ENCODE results near the gene GALK1. TPM values are rescaled to one million over a fixed set of nuclear protein-coding genes. Genes with fewer than 3 reads are reported as not detected.

The GALK1 gene
- total RNA-seq, 1 donor from 2014 or later: 33.0 TPM

GRCh38 chr17:75776386-75777295 is 11.6 kb upstream of the GALK1 start:
- H3K27me3 Mint-ChIP-seq: peaks cover 5% of the 10 kb centered on the region
- H3K36me3 Mint-ChIP-seq: peaks cover 38% of the 10 kb centered on the region
- no peak for DNase-seq (ENCODE audit: extremely low spot score, unreplicated experiment)
- peak overlapping the region; percentile 98 for H3K4me3 Mint-ChIP-seq
- peaks cover 36% of the 10 kb centered on the region for H3K4me1 Mint-ChIP-seq (ENCODE audit: unreplicated experiment)
- no peak for TF ChIP-seq CTCF (conservative IDR thresholded peaks at IDR 0.05)
- peaks cover 5% of the 10 kb centered on the region for H3K9me3 Mint-ChIP-seq
- peak overlapping the region; percentile 82 for H3K27ac Mint-ChIP-seq

GRCh38 chr17:75774991-75775668 is 10.1 kb upstream of the GALK1 start:
- no peak for DNase-seq (ENCODE audit: extremely low spot score, unreplicated experiment)
- Mint-ChIP-seq H3K27ac (peak overlapping the region; percentile 82), H3K36me3 (peaks cover 38% of the 10 kb centered on the region), H3K27me3 (peaks cover 5% of the 10 kb centered on the region), H3K9me3 (peaks cover 4% of the 10 kb centered on the region), H3K4me3 (peak overlapping the region; percentile 98), H3K4me1 (ENCODE audit: unreplicated experiment) (peaks cover 40% of the 10 kb centered on the region)
- TF ChIP-seq CTCF (conservative IDR thresholded peaks at IDR 0.05): no peak

- H3K4me1 Mint-ChIP-seq (ENCODE audit: unreplicated experiment): peaks cover 36% of the 10 kb centered on the region
- no peak for TF ChIP-seq CTCF (conservative IDR thresholded peaks at IDR 0.05)
- DNase-seq (ENCODE audit: extremely low spot score, unreplicated experiment): no peak
- H3K27me3 Mint-ChIP-seq: peaks cover 1% of the 10 kb centered on the region
- H3K4me3 Mint-ChIP-seq: peak overlapping the region; percentile 13
- H3K9me3 Mint-ChIP-seq: no peaks in the 10 kb centered on the region
- H3K36me3 Mint-ChIP-seq: peaks cover 35% of the 10 kb centered on the region
- peak overlapping the region; percentile 82 for H3K27ac Mint-ChIP-seq
These were observed 9.5 kb upstream of the GALK1 start for GRCh38 chr17:75774471-75774990.

- Mint-ChIP-seq H3K9me3 (no peaks in the 10 kb centered on the region), H3K4me3 (no peak overlapping the region), H3K27ac (peak overlapping the region; percentile 59), H3K36me3 (peaks cover 33% of the 10 kb centered on the region), H3K4me1 (ENCODE audit: unreplicated experiment) (peaks cover 36% of the 10 kb centered on the region), H3K27me3 (no peaks in the 10 kb centered on the region)
- DNase-seq (ENCODE audit: extremely low spot score, unreplicated experiment): no peak
- TF ChIP-seq CTCF (conservative IDR thresholded peaks at IDR 0.05): peak; percentile 40
These were observed 8.9 kb upstream of the GALK1 start for GRCh38 chr17:75773808-75774470.

GRCh38 chr17:75773121-75773807 is 8.3 kb upstream of the GALK1 start:
- peaks cover 27% of the 10 kb centered on the region for H3K36me3 Mint-ChIP-seq
- no peak for DNase-seq (ENCODE audit: extremely low spot score, unreplicated experiment)
- peak overlapping the region; percentile 31 for H3K27ac Mint-ChIP-seq
- H3K9me3 Mint-ChIP-seq: no peaks in the 10 kb centered on the region
- no peak overlapping the region for H3K4me3 Mint-ChIP-seq
- no peak for TF ChIP-seq CTCF (conservative IDR thresholded peaks at IDR 0.05)
- no peaks in the 10 kb centered on the region for H3K27me3 Mint-ChIP-seq
- H3K4me1 Mint-ChIP-seq (ENCODE audit: unreplicated experiment): peaks cover 36% of the 10 kb centered on the region
